ENCODE data around the gene OLFML2B.

The OLFML2B gene

DNA sequence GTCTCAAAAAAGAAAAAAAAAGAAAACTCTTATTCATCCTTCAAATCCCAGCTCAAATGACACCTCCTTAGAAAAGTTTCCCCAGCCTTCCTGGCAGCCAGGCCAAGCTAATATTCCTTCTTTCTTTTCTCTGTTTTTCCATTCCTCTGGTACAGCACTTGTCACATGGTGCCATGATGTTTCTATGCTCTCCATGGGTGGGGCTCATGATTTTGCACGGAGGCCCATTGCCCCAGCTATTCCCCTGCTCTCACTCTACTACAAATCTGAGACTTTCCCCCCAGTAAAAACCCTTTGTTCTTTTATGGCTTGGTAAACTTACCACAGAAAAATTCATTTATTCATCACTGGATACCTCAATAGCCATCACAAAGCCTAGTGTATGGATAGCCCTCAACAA is 26.5 kb downstream of the OLFML2B start:
- TF ChIP-seq, protein P1, sequence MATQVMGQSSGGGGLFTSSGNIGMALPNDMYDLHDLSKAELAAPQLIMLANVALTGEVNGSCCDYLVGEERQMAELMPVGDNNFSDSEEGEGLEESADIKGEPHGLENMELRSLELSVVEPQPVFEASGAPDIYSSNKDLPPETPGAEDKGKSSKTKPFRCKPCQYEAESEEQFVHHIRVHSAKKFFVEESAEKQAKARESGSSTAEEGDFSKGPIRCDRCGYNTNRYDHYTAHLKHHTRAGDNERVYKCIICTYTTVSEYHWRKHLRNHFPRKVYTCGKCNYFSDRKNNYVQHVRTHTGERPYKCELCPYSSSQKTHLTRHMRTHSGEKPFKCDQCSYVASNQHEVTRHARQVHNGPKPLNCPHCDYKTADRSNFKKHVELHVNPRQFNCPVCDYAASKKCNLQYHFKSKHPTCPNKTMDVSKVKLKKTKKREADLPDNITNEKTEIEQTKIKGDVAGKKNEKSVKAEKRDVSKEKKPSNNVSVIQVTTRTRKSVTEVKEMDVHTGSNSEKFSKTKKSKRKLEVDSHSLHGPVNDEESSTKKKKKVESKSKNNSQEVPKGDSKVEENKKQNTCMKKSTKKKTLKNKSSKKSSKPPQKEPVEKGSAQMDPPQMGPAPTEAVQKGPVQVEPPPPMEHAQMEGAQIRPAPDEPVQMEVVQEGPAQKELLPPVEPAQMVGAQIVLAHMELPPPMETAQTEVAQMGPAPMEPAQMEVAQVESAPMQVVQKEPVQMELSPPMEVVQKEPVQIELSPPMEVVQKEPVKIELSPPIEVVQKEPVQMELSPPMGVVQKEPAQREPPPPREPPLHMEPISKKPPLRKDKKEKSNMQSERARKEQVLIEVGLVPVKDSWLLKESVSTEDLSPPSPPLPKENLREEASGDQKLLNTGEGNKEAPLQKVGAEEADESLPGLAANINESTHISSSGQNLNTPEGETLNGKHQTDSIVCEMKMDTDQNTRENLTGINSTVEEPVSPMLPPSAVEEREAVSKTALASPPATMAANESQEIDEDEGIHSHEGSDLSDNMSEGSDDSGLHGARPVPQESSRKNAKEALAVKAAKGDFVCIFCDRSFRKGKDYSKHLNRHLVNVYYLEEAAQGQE (IDR thresholded peaks at IDR 0.05; ENCODE audit: insufficient read depth in 1 of 2, low read depth in 2 of 2, low read length in 2 of 2) = no peak
- TF ChIP-seq POLR2AphosphoS5 (IDR thresholded peaks at IDR 0.05; ENCODE audit: low read depth, low read length) (no peak), TAF1 (IDR thresholded peaks at IDR 0.05; ENCODE audit: borderline replicate concordance, insufficient read depth, low read length) (no peak), FOXP2 (optimal IDR thresholded peaks at IDR 0.05; ENCODE audit: borderline replicate concordance, extremely low read depth, extremely low read length, insufficient read depth) (no peak), SIN3A (IDR thresholded peaks at IDR 0.05; ENCODE audit: borderline replicate concordance, insufficient read depth, low read length) (no peak)

DNA sequence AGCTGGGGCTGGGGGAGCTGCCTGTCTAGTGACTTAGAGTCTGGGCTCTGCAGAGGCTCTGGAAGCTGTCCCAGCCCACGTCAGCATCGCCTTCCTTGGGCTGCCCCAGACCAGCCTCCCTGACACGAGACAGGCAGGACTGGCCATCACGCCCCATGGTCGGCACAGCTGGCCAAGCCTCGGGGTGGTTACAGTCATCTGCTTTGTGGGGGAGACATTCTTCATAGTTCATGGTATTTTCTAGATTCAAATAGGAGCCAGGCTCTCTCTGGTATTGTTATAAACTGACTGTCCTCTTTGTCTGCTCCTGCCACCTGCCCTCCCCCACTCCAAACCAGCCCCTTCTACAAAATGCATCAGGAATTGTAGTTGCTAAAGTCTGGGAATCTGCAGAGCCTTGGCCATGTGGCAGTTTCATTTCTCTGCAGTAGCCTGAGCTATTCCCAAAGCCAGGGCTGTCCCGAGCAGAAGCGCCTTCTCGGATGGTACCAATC is 29.4 kb downstream of the OLFML2B start:
- TF ChIP-seq TAF1 (IDR thresholded peaks at IDR 0.05; ENCODE audit: borderline replicate concordance, insufficient read depth, low read length) (no peak), SIN3A (IDR thresholded peaks at IDR 0.05; ENCODE audit: borderline replicate concordance, insufficient read depth, low read length) (no peak), POLR2AphosphoS5 (IDR thresholded peaks at IDR 0.05; ENCODE audit: low read depth, low read length) (no peak), FOXP2 (optimal IDR thresholded peaks at IDR 0.05; ENCODE audit: borderline replicate concordance, extremely low read depth, extremely low read length, insufficient read depth) (no peak)
- TF ChIP-seq, protein P1 (IDR thresholded peaks at IDR 0.05; ENCODE audit: insufficient read depth in 1 of 2, low read depth in 2 of 2, low read length in 2 of 2) = no peak

DNA sequence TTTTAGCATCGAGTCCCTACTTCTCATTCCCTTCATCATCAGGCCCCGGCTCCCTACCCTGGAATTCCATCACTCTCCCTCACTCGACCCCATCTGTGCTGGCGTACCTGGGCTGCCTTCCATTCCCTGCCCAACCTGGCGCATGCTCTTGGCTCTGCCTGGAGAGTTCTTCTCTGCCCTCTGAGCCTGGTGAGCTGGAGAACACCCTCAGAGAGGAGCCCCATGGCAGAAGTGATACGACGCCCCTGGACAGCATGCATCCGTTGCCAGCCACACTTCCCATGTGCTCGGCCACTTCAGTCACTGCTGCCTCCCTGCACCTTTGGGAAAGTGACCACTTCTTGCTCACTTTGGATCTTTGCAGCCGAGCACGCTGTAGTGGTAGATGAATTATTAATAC is 30.1 kb downstream of the OLFML2B start:
- TF ChIP-seq SIN3A (IDR thresholded peaks at IDR 0.05; ENCODE audit: borderline replicate concordance, insufficient read depth, low read length) (no peak), FOXP2 (optimal IDR thresholded peaks at IDR 0.05; ENCODE audit: borderline replicate concordance, extremely low read depth, extremely low read length, insufficient read depth) (no peak), TAF1 (IDR thresholded peaks at IDR 0.05; ENCODE audit: borderline replicate concordance, insufficient read depth, low read length) (no peak), POLR2AphosphoS5 (IDR thresholded peaks at IDR 0.05; ENCODE audit: low read depth, low read length) (no peak)
- TF ChIP-seq, protein P1 (IDR thresholded peaks at IDR 0.05; ENCODE audit: insufficient read depth in 1 of 2, low read depth in 2 of 2, low read length in 2 of 2) = no peak

DNA sequence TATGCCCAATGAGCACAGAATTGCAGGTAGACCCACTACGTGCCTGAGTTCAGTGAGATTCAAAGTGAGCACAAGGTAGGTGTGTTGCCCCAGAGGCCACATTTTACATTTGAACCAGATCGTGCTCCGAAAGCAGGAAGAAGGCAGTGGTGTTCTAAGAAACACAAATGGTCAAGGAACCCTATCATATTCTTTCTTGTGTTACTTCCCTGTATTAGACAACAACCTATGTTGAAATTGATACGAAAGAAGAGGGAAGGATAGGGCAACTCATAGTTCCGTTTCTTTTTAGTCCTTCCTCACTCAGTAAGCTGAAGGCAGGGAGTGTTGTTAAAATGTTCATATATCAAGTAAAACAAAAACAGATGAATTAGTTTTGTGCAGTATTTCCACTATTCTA is 33.9 kb downstream of the OLFML2B start:
- TF ChIP-seq SIN3A (IDR thresholded peaks at IDR 0.05; ENCODE audit: borderline replicate concordance, insufficient read depth, low read length) = no peak
- no peak for TF ChIP-seq FOXP2 (optimal IDR thresholded peaks at IDR 0.05; ENCODE audit: borderline replicate concordance, extremely low read depth, extremely low read length, insufficient read depth)
- TF ChIP-seq, protein P1 (IDR thresholded peaks at IDR 0.05; ENCODE audit: insufficient read depth in 1 of 2, low read depth in 2 of 2, low read length in 2 of 2) = no peak
- no peak for TF ChIP-seq POLR2AphosphoS5 (IDR thresholded peaks at IDR 0.05; ENCODE audit: low read depth, low read length)
- TF ChIP-seq TAF1 (IDR thresholded peaks at IDR 0.05; ENCODE audit: borderline replicate concordance, insufficient read depth, low read length) = no peak

DNA sequence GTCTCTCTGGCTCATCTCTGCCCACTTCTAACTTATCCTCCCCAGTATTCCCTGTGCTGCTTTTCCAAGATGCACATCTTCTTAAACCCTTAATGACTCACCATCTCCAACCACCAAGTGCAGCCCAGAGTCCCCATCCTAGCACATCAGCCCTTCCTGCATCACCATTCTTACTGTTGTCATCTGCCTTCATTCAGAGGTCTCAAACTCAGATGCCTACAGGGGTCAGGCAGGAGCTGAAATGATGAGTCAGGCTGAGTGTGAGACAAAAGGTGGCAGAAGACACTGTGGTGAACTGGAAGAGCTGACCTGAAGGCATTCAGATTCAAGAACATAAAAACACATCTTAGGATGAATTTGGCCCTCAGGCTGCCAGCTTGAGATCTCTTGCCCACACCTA is 34.6 kb downstream of the OLFML2B start:
- TF ChIP-seq POLR2AphosphoS5 (IDR thresholded peaks at IDR 0.05; ENCODE audit: low read depth, low read length) (0 out of 2 replicates have a peak, but pooled peaks have one; percentile 12), SIN3A (IDR thresholded peaks at IDR 0.05; ENCODE audit: borderline replicate concordance, insufficient read depth, low read length) (no peak)
